ENCODE results near the gene MRPL2.

DNA sequence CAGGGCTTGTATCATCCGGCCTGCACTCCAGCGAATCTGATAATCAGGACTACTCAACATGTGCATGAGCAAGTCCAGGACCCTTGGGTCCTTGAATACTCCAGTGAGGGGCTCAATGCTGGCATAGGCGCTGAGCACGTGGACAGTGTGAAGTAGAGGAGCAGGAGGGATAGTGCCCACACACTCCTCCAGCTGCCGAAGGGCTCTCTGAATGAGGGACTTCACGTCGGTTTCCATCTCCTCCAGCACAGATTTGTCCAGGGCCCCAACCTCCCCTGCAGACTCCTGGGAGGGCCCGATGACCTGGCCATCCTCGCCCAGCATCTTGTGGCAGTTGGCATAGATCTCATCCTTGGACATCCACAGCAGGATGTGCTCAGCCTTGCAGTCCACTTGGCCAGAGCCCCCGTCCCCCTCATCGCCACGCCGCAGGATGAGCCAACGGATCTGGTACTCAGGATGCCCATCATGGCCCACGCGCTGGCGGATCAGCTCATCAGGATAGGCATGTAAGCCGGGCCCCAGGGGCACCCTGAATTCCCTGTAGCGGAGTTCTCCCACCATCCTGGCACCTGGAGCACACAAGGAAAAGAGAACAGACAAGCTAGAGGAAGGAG lies 6.9 kb downstream of the MRPL2 start:
- TF ChIP-seq, protein P1, sequence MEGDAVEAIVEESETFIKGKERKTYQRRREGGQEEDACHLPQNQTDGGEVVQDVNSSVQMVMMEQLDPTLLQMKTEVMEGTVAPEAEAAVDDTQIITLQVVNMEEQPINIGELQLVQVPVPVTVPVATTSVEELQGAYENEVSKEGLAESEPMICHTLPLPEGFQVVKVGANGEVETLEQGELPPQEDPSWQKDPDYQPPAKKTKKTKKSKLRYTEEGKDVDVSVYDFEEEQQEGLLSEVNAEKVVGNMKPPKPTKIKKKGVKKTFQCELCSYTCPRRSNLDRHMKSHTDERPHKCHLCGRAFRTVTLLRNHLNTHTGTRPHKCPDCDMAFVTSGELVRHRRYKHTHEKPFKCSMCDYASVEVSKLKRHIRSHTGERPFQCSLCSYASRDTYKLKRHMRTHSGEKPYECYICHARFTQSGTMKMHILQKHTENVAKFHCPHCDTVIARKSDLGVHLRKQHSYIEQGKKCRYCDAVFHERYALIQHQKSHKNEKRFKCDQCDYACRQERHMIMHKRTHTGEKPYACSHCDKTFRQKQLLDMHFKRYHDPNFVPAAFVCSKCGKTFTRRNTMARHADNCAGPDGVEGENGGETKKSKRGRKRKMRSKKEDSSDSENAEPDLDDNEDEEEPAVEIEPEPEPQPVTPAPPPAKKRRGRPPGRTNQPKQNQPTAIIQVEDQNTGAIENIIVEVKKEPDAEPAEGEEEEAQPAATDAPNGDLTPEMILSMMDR (IDR thresholded peaks at IDR 0.05; ENCODE audit: low read depth, low read length, missing input control): no peak
- no peak for TF ChIP-seq YY1 (IDR thresholded peaks at IDR 0.05)
- no peak for TF ChIP-seq RXRA (IDR thresholded peaks at IDR 0.05)
- TF ChIP-seq HNF4A (conservative IDR thresholded peaks at IDR 0.05): no peak
- TF ChIP-seq, protein P2, sequence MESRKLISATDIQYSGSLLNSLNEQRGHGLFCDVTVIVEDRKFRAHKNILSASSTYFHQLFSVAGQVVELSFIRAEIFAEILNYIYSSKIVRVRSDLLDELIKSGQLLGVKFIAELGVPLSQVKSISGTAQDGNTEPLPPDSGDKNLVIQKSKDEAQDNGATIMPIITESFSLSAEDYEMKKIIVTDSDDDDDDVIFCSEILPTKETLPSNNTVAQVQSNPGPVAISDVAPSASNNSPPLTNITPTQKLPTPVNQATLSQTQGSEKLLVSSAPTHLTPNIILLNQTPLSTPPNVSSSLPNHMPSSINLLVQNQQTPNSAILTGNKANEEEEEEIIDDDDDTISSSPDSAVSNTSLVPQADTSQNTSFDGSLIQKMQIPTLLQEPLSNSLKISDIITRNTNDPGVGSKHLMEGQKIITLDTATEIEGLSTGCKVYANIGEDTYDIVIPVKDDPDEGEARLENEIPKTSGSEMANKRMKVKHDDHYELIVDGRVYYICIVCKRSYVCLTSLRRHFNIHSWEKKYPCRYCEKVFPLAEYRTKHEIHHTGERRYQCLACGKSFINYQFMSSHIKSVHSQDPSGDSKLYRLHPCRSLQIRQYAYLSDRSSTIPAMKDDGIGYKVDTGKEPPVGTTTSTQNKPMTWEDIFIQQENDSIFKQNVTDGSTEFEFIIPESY (IDR thresholded peaks at IDR 0.05): no peak

Data from liver (tissue), 3 donors.